NCI-H446 (cell line): ENCODE results near the gene GARS1.
"Not testable (repeated sequence)": the region's sequence is repeated elsewhere in the genome, so short reads cannot be mapped to it uniquely, and the experiment has no call there.

ENCODE experiments used
- DNase-seq, 2 experiments: peaks; one replicate each; lab custom pipeline; 2025; lab: John Stamatoyannopoulos, UW

Gene GARS1

GRCh38 chr7:30627026-30627425 is 32.3 kb downstream of the GARS1 start:
- no peak for DNase-seq

- DNase-seq: no peak
Observed at GRCh38 chr7:30630986-30631385, 36.3 kb downstream of the GARS1 start.

GRCh38 chr7:30633223-30633622 is 38.5 kb downstream of the GARS1 start:
- no peak for DNase-seq

- no peak for DNase-seq
Observed at GRCh38 chr7:30634193-30634626, 39.5 kb downstream of the GARS1 start.

- no peak for DNase-seq
Observed at GRCh38 chr7:30634634-30635201, 40.0 kb downstream of the GARS1 start.

- no peak for DNase-seq
Observed at GRCh38 chr7:30635798-30636197, 41.1 kb downstream of the GARS1 start.

- not testable (repeated sequence) for DNase-seq
Observed at GRCh38 chr7:30642322-30642721, 47.6 kb downstream of the GARS1 start.

GRCh38 chr7:30642789-30643188 is 48.1 kb downstream of the GARS1 start:
- DNase-seq: no peak

- no peak for DNase-seq
Observed at GRCh38 chr7:30644286-30644955, 49.7 kb downstream of the GARS1 start.

- no peak for DNase-seq
Observed at GRCh38 chr7:30645661-30646060, 51.0 kb downstream of the GARS1 start.

- no peak for DNase-seq
Observed at GRCh38 chr7:30646154-30646553, 51.5 kb downstream of the GARS1 start.

GRCh38 chr7:30647589-30648364 is 53.1 kb downstream of the GARS1 start:
- no peak for DNase-seq

GRCh38 chr7:30648744-30649540 is 54.3 kb downstream of the GARS1 start:
- no peak for DNase-seq

- DNase-seq: no peak
Observed at GRCh38 chr7:30649717-30650420, 55.2 kb downstream of the GARS1 start.

GRCh38 chr7:30650421-30650808 is 55.7 kb downstream of the GARS1 start:
- DNase-seq: no peak

- DNase-seq: no peak
Observed at GRCh38 chr7:30652132-30652531, 57.5 kb downstream of the GARS1 start.

GRCh38 chr7:30652698-30653641 is 58.3 kb downstream of the GARS1 start:
- no peak for DNase-seq

GRCh38 chr7:30654296-30655090 is 59.8 kb downstream of the GARS1 start:
- no peak for DNase-seq

- no peak for DNase-seq
Observed at GRCh38 chr7:30655096-30655970, 60.7 kb downstream of the GARS1 start.
